Lower leg skin (tissue), 4 donors: Measurements from ENCODE around the gene DTX3. TPM values are rescaled to one million over a fixed set of nuclear protein-coding genes. Genes with fewer than 3 reads are reported as not detected.
"Not testable (repeated sequence)": the region's sequence is repeated elsewhere in the genome, so short reads cannot be mapped to it uniquely, and the experiment has no call there.

ENCODE experiments used
- DNase-seq, 2 donors: peaks; one replicate each; pipeline ENCODE4 v3.0.0-alpha.2; 2019; ENCODE audit warnings: low spot score in 2 of 2
- H3K4me3 ChIP-seq: fragments of 200-600 bp; sonication (generic); 2 replicates; pipeline ENCODE4 v1.5.1; 2017; ENCODE audit warnings: mild to moderate bottlenecking, low read depth; ENCODE audit not compliant: poor library complexity, severe bottlenecking
- CTCF ChIP-seq, 3 donors: fragments of 450-650 bp; IDR thresholded peaks; one replicate each; pipeline ENCODE4 v1.5.1; 2016; ENCODE audit warnings: antibody characterized with exemption in 3 of 3, mild to moderate bottlenecking in 3 of 3, moderate library complexity in 2 of 3
- POLR2A ChIP-seq, 2 donors: fragments of 450-650 bp; IDR thresholded peaks; one replicate each; pipeline ENCODE4 v1.6.1; 2016 to 2017; ENCODE audit warnings: antibody characterized with exemption in 2 of 2, mild to moderate bottlenecking in 1 of 2, moderate library complexity in 1 of 2
- WGBS, 2 donors: methylation state at CpG; one replicate each; pipeline ENCODE4 v1.1.5; 2018; 5-methylcytosine and 5-hydroxymethylcytosine counted together
- intact Hi-C: fragments of 100-400 bp; cut with DNase I; formaldehyde crosslinking; loops from one replicate; pipeline ENCODE4 v1.15.0; 2023; ENCODE audit warnings: low total_unique reads
- total RNA-seq, 4 donors: library from RNA; depleted of rRNA; stranded (reverse); fragments of >200 nt; gene quantifications; one replicate each; pipeline ENCODE4 v1.1.0, GENCODE V29; 2016

The DTX3 gene
- total RNA-seq, 4 donors from 2014 or later = 6.1 to 17.4 (median 11.4) TPM

GRCh38 chr12:57637364-57637763 is 32.7 kb downstream of the DTX3 start:
- TF ChIP-seq CTCF (IDR thresholded peaks at IDR 0.05) = no peak
- DNase-seq = peak in 1 of 2 donors; percentile 25
- WGBS, 2 donors = 64 to 77% methylated on average over 3 of the region's 3 CpGs
- H3K4me3 ChIP-seq = no peak overlapping the region
- intact Hi-C loops = no loop called here

GRCh38 chr12:57638096-57638495 is 33.5 kb downstream of the DTX3 start:
- intact Hi-C loops = no loop called here
- DNase-seq = peak in 1 of 2 donors; percentile 34
- no peak overlapping the region for H3K4me3 ChIP-seq
- 91 to 96% methylated on average over 3 of the region's 3 CpGs for WGBS, 2 donors
- TF ChIP-seq CTCF (IDR thresholded peaks at IDR 0.05) (no peak), POLR2A (IDR thresholded peaks at IDR 0.05) (no peak)

GRCh38 chr12:57640175-57641042 is 35.8 kb downstream of the DTX3 start:
- 61 to 65% methylated on average over 7 of the region's 7 CpGs for WGBS, 2 donors
- no peak overlapping the region for H3K4me3 ChIP-seq
- intact Hi-C loops = no loop called here
- TF ChIP-seq CTCF (IDR thresholded peaks at IDR 0.05) (no peak), POLR2A (IDR thresholded peaks at IDR 0.05) (no peak)
- peak in 1 of 2 donors; percentile 26 for DNase-seq

GRCh38 chr12:57641699-57642442 is 37.2 kb downstream of the DTX3 start:
- 61 to 65% methylated on average over 5 of the region's 5 CpGs for WGBS, 2 donors
- intact Hi-C loops = no loop called here

GRCh38 chr12:57645990-57646658 is 41.5 kb downstream of the DTX3 start:
- H3K4me3 ChIP-seq, intact Hi-C loops, DNase-seq: not testable (repeated sequence)
- 67 to 73% methylated on average over 10 to 13 of the region's 13 CpGs for WGBS, 2 donors

More at GRCh38 chr12:57641699-57642442, 37.2 kb downstream of the DTX3 start:
- no peak for TF ChIP-seq POLR2A (IDR thresholded peaks at IDR 0.05)
- no peak for TF ChIP-seq CTCF (IDR thresholded peaks at IDR 0.05)
- H3K4me3 ChIP-seq = no peak overlapping the region
- no peak for DNase-seq

- H3K4me3 ChIP-seq, intact Hi-C loops, DNase-seq: not testable (repeated sequence)
- WGBS, 2 donors = 98 to 100% methylated on average over 7 to 8 of the region's 15 CpGs
Observed at GRCh38 chr12:57646659-57647049, 42.0 kb downstream of the DTX3 start.
